ENCODE results near the gene MAML3.

The MAML3 gene

DNA sequence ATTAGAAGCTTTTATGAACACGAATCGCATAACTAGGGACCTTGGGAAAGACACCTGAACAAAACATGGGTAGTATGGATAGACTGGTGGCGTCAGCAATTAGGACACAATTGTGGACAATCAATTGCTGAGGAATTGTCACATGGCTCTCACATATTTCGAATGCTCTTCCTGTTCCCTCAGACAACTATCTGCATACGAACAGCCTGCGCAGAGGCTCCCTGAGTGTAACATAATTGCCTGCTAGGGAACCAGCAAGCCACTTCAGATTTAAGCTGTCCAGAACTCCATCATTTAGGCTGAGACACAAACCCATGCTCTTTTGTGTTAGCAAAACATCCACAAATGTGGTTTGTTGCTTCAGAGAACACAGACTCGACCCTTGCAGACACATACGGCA lies 327.6 kb downstream of the MAML3 start:
- no peak for FAIRE-seq

DNA sequence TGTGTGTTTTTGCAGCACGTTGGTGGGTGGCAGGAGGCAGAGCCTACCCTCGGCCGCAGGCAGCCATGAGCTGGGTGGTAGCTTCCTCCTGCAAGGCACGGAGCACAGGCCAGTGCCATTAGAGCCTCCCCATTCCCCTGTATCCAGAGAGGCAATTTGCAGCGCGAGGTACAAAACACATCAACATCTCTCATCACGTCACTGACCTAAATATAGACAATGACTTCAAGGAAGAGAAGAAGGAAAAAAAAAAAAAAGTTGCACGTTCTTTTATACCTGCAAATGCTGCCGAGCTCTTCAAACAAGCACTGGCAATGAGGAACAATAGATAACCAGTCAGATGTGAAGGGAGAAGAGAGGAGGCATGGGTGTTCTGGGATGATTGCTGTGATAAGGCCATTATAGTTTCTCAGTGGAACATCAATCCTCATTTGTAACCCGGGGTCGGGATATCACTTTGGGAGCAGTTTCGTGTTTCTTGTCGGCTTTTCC lies 328.4 kb downstream of the MAML3 start:
- peak; percentile 72 for FAIRE-seq

DNA sequence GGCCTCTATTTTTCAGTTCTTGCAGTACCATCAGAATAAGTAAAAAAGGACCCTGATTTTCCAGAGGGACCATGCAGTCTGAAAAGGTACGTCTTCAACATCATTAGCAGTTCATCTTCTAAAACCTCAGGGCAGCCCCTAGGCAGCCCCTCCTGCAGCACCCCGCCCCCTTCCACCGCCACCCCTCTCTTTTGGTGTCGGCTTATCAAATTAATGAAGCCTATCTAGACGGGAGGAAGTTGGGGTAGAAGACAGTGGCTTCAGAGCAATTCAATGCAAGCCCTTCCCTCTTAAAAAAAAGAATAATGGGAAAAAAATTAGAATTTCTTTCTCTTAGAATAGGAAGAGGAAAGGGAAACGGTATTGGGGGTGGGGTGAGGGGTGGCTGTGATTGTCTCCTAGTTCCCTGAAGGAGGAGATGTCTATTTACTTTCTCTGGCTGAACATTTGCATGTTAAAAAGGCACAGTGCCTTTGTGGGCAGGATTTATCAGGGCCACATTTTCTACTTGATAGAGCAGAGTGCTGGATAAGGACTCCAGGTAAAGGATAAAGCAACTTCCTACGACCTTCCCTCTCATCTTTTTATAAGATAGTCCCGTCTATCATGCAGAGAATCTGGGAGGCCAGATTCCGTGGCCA lies 329.0 kb downstream of the MAML3 start:
- FAIRE-seq, result peak; percentile 47

- no peak for FAIRE-seq
Observed at GRCh38 chr4:139823746-139824145, 330.2 kb downstream of the MAML3 start.

- no peak for FAIRE-seq
Observed at GRCh38 chr4:139823345-139823744, 330.6 kb downstream of the MAML3 start.

- no peak for FAIRE-seq
Observed at GRCh38 chr4:139822391-139822790, 331.6 kb downstream of the MAML3 start.

DNA sequence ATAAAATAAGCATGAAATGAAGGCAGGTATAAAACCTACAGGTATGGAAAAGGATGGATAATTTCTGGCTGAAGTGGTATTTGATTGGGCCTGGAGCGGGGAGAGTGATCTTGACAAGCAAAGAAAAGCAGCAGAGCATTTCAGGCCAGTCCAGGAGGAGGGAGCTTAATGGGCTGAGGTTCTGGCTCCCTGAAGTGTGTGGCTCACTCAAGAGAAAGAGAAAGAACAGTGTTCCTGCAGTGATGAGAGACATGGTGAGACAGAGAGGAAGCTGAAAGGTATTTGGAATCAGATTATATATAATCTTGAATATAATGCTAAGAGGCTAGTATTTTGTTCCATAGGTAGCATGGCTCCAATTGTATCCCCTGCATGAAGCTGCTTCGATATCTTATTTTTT lies 334.9 kb downstream of the MAML3 start:
- FAIRE-seq, result no peak

DNA sequence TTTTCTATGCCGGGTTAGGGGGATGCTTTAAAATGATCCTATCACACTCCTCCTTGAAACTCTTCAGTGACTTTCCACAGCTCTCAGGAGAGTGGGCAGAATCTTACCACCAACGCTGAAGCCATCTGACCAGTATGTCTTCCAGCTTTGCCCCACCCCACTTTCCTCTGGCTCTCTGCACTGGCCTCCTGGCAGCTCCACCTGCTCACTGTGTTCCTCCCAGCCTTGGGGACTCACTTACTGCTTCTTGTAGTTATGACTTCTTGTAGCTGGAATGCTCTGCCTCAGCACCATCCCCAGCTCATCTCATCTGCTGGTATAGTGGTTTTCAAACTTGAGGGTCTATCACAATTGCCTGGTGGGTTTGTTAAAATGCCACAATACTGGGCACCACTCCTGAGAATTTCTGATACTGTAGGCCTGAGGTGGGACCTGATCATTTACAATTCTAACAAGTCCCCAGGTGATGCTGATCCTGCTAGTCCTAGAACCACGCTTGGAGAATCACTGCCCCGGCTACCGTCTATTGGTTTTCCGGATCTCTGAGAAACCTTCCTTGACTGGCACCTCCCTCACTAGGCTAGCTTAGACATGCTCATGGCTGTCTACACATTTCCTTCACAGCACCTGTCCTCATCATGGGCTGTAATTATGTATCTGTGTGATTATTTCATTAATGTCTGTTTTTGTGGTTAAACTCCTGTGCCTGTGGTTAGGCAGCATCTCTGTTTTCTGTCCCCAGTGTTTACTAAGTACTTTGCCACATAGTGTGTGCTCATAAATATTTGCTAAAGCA lies 336.1 kb downstream of the MAML3 start:
- FAIRE-seq, result no peak

- no peak for FAIRE-seq
Observed at GRCh38 chr4:139816856-139817255, 337.1 kb downstream of the MAML3 start.

GRCh38 chr4:139815778-139816601 lies 338.0 kb downstream of the MAML3 start:
- FAIRE-seq, result peak; percentile 95

DNA sequence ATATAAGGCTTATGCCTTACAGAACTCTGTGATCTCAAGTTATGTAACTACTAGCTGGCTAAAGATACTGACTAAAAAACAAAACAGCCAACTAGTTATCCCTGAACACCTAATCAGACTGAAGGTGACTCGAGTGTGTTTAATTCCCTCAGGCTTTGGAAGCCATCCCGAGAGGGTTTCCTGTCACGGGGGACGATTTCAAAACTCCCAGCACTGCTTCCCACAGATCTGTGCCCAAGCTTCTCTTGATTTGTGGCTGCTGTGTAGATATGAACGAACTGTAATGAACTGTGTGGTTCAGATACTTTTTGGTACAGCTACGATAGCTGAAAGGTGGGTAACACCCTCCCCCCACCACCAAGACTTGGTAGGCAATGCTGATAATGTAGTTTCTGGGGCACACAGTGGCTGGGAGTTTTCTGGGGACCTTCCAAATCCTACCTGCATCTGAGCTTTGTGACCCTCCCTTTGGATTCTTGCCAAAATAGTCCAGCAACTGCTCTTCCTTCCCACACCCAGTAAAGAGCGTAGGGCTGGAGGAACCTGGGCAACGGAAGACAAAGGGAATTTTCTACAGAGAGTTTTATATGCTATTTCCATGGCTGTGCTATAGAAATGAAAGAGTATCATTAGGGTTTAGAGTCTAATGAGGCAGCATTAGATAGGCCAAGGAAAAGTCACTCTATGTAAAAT lies 339.5 kb downstream of the MAML3 start:
- FAIRE-seq, result peak; percentile 73

- FAIRE-seq, result peak; percentile 76
Observed at GRCh38 chr4:139813881-139814280, 340.1 kb downstream of the MAML3 start.

DNA sequence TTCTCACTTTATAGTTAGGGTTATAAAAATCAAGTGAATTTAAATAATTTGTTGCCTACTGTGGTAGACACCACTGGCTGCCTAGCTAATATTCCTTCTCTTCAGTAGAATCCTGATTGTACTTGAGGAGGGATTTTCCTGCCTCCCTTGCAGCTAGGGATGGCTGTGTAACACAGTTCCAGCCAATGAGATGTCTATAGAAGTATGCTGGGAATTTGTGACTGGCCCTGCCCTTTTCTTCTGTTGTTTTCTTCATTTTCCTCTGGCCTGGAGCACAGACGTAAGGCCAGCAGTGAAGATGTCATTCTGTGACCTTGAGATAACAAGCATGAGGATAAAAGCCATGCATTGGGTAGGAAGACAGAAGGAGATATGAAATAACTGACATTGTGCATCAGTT lies 343.3 kb downstream of the MAML3 start:
- no peak for FAIRE-seq

GRCh38 chr4:139809757-139810140 lies 344.2 kb downstream of the MAML3 start:
- no peak for FAIRE-seq

GRCh38 chr4:139808808-139809756 lies 344.9 kb downstream of the MAML3 start:
- no peak for FAIRE-seq

DNA sequence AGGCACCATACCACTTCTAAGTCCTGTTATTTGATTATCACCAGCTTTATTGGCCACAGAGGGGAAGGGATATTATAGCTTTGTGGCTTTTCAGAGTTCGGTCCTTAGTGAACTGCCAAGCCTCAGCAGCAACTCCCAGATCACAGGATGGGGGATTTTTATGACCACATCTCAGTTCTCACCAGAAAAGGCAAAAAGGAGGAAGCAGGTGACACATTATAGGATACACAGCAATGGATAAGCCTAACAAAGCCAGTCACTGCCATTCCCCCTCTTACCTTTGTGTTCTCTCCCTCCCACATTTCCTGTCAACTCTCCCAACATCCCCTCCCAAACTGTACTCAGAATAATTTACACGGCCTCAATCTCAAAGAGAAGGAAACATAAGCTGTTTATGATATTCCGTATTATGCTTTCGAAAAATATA lies 345.6 kb downstream of the MAML3 start:
- no peak for FAIRE-seq

- no peak for FAIRE-seq
Observed at GRCh38 chr4:139807483-139807882, 346.5 kb downstream of the MAML3 start.

- FAIRE-seq, result no peak
Observed at GRCh38 chr4:139806929-139807328, 347.1 kb downstream of the MAML3 start.

GRCh38 chr4:139802931-139803330 lies 351.1 kb downstream of the MAML3 start:
- FAIRE-seq, result peak; percentile 83

GRCh38 chr4:139802488-139802887 lies 351.5 kb downstream of the MAML3 start:
- no peak for FAIRE-seq

DNA sequence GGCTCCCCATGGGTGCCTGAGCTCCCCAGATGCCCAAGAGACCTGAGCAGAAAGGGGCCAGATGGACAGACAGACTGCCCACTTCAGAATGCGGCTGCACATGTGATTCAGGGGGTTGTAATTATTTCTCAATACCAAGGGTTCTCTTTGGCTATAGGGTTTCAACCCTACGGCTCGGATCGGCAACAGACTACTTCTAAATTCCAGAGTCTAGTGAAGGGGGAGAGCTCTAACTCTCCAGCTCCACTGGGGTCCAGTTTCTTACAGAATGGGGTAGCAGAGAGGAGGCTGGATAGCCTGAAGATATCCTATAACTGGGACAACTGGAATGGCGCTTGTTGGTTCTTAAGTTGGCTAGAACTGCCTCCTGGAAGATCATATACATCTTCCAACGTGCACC lies 352.1 kb downstream of the MAML3 start:
- FAIRE-seq, result no peak

DNA sequence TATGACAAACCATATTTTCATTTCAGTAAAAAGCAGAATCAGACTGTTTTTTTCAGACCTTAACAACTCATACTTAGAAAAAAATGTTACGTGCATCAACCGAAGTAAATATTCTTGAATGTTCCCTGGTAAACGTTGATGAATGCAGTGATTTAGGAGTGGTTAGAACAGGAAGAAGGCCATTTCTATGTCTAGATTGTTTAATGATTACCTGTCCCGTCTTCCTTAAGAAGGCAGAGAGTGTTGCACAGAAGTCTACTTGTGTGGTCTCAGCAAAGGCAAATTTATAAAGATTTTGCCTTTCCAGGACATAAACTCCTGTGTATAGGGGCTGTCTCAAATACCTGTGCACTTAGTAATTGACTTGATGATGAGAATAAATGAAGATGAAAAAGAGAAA lies 353.9 kb downstream of the MAML3 start:
- FAIRE-seq, result no peak

All from islet of Langerhans (tissue), 1 donor.